ENCODE data around the gene FOLR1.
"Not testable (repeated sequence)": the region's sequence is repeated elsewhere in the genome, so short reads cannot be mapped to it uniquely, and the experiment has no call there.

The FOLR1 gene

GRCh38 chr11:72157131-72157530, 34.8 kb upstream of the FOLR1 start:
- TF ChIP-seq CTCF (IDR thresholded peaks at IDR 0.05; ENCODE audit: extremely low read depth, missing control alignments), result no peak
- no peak for DNase-seq (ENCODE audit: low spot score)

GRCh38 chr11:72160319-72160718, 31.6 kb upstream of the FOLR1 start:
- TF ChIP-seq CTCF (IDR thresholded peaks at IDR 0.05; ENCODE audit: extremely low read depth, missing control alignments), result no peak
- no peak for DNase-seq (ENCODE audit: low spot score)

GRCh38 chr11:72162891-72163492, 28.9 kb upstream of the FOLR1 start:
- no peak for TF ChIP-seq CTCF (IDR thresholded peaks at IDR 0.05; ENCODE audit: extremely low read depth, missing control alignments)
- no peak for DNase-seq (ENCODE audit: low spot score)

GRCh38 chr11:72164187-72164586, 27.8 kb upstream of the FOLR1 start:
- not testable (repeated sequence) for DNase-seq (ENCODE audit: low spot score)

- DNase-seq (ENCODE audit: low spot score), result not testable (repeated sequence)
These were observed 22.8 kb upstream of the FOLR1 start for GRCh38 chr11:72169046-72169555.

GRCh38 chr11:72169754-72170153, 22.2 kb upstream of the FOLR1 start:
- DNase-seq (ENCODE audit: low spot score), result not testable (repeated sequence)

- DNase-seq (ENCODE audit: low spot score), result not testable (repeated sequence)
These were observed 19.9 kb upstream of the FOLR1 start for GRCh38 chr11:72172043-72172442.

GRCh38 chr11:72173291-72173690, 18.6 kb upstream of the FOLR1 start:
- no peak for DNase-seq (ENCODE audit: low spot score)
- TF ChIP-seq CTCF (IDR thresholded peaks at IDR 0.05; ENCODE audit: extremely low read depth, missing control alignments), result no peak

- no peak for DNase-seq (ENCODE audit: low spot score)
- no peak for TF ChIP-seq CTCF (IDR thresholded peaks at IDR 0.05; ENCODE audit: extremely low read depth, missing control alignments)
These were observed 17.5 kb upstream of the FOLR1 start for GRCh38 chr11:72174302-72175070.
